DND-41 (cell line): ENCODE data around the gene DNMT3L.

Experiments used
- CTCF ChIP-seq: IDR thresholded peaks from 2 replicates; pipeline ENCODE4 v1.5.1; 2012; ENCODE audit warnings: borderline replicate concordance, low read length, moderate library complexity, mild to moderate bottlenecking; ENCODE audit not compliant: poor library complexity, severe bottlenecking; ENCODE audit errors: extremely low read depth
- EZH2 ChIP-seq: IDR thresholded peaks from 3 replicates; pipeline ENCODE4 v1.6.1; 2012; ENCODE audit warnings: borderline replicate concordance, low read depth, mild to moderate bottlenecking, moderate library complexity, low read length, inconsistent platforms; ENCODE audit not compliant: severe bottlenecking

DNA sequence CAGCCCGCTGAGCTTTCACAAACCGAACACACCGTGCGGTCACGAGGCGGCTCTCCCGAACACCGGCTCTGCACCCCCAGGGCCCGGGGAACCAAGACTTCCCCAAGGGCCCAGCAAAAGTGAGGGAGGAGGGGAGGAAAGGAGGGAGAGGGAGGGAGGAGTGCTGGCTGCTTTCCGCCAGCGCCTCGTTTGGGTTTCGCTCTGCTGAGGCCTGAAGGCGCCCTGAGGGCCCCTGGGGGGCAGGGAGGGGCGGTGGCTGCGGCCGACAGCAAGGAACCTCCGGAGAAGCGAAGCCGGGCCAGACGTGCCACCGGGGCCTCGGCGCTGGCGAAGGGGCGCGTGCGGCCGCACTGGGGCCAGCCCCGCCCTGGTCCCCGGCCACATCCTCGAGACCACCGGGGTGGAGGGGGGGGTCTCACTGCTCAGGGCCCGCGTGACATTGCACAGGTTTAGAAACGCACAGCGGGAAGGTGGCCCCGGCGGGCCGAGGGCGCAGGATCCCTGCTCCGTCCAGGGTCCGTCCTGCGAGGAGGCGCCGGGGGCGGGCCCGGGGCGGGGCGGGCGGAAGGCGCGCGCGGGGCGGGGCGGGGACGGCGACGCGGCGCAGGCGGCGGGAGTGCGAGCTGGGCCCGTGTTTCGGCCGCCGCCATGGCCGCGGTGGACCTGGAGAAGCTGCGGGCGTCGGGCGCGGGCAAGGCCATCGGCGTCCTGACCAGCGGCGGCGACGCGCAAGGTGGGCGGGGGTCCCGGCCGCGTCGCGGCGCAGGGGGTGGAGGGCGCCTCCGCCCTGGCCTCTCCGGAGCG lies 38.0 kb upstream of the DNMT3L start, which contains the start of gene PFKL:
- TF ChIP-seq CTCF = no peak
- no peak for TF ChIP-seq EZH2
